Natural killer cell (primary cell): ENCODE measurements around the gene GPR17. TPM values are rescaled to one million over a fixed set of nuclear protein-coding genes. Genes with fewer than 3 reads are reported as not detected.

Experiments
- ATAC-seq, 3 donors: fragments of 150-1000 bp in 2 of 3; fragments of 200-7000 bp in 1 of 3; cut with Tn5 transposase; 1 replicate in 1 of 3; 2 replicates in 2 of 3; pipeline ENCODE4 v1.10.0; 2021; ENCODE audit warnings: mild to moderate bottlenecking in 2 of 3, moderate library complexity in 2 of 3
- DNase-seq, 2 donors: peaks; one replicate each; pipeline versions ENCODE4 v3.0.0 to v3.0.0-alpha.2; 2013 to 2021; ENCODE audit warnings: mixed read lengths in 1 of 2
- H3K27ac ChIP-seq: one replicate; pipeline ENCODE4 v1.5.1; 2013; ENCODE audit warnings: mild to moderate bottlenecking, low read length
- H3K27me3 ChIP-seq: one replicate; pipeline ENCODE4 v1.6.1; 2013; ENCODE audit warnings: low read length; ENCODE audit not compliant: control insufficient read depth, insufficient read depth
- H3K36me3 ChIP-seq: one replicate; pipeline ENCODE4 v1.6.1; 2013; ENCODE audit warnings: low read length; ENCODE audit not compliant: control insufficient read depth, insufficient read depth
- H3K4me1 ChIP-seq: one replicate; pipeline ENCODE4 v1.6.1; 2013; ENCODE audit warnings: low read length; ENCODE audit not compliant: control insufficient read depth, insufficient read depth
- H3K4me3 ChIP-seq: one replicate; pipeline ENCODE4 v1.5.1; 2013; ENCODE audit warnings: low read length
- H3K9me3 ChIP-seq: one replicate; pipeline ENCODE4 v1.6.1; 2013; ENCODE audit warnings: low read length; ENCODE audit not compliant: control insufficient read depth, insufficient read depth
- H3K27ac Mint-ChIP-seq, 2 donors: one replicate each; pipeline ENCODE4 v1.8.0; 2022; ENCODE audit warnings: mild to moderate bottlenecking in 2 of 2, mixed read lengths in 2 of 2, moderate library complexity in 1 of 2
- H3K27me3 Mint-ChIP-seq, 2 donors: one replicate each; pipeline ENCODE4 v1.8.0; 2022; ENCODE audit warnings: low read depth in 2 of 2, mixed read lengths in 2 of 2
- H3K36me3 Mint-ChIP-seq: one replicate; pipeline ENCODE4 v1.8.0; 2022; ENCODE audit warnings: mixed read lengths
- H3K4me1 Mint-ChIP-seq, 2 donors: one replicate each; pipeline ENCODE4 v1.8.0; 2022; ENCODE audit warnings: mixed read lengths in 2 of 2
- H3K4me3 Mint-ChIP-seq: one replicate; pipeline ENCODE4 v1.8.0; 2022; ENCODE audit warnings: mild to moderate bottlenecking, moderate library complexity, mixed read lengths
- H3K9me3 Mint-ChIP-seq, 2 donors: one replicate each; pipeline ENCODE4 v1.8.0; 2022; ENCODE audit warnings: mixed read lengths in 2 of 2
- CTCF ChIP-seq: fragments of 200-600 bp; IDR thresholded peaks from one replicate; pipeline ENCODE4 v1.8.0; 2022; ENCODE audit warnings: antibody characterized with exemption
- WGBS: methylation state at CpG from one replicate; pipeline ENCODE4 v1.1.7; 2013; ENCODE audit warnings: missing lambda C conversion rate; ENCODE audit not compliant: insufficient coverage; 5-methylcytosine and 5-hydroxymethylcytosine counted together
- intact Hi-C: fragments of 100-400 bp; cut with micrococcal nuclease; formaldehyde crosslinking; loops from one replicate; pipeline ENCODE4 v1.14.2; 2022
- total RNA-seq, 4 donors: library from RNA; stranded (reverse); fragments of 120-200 nt in 1 of 4; gene quantifications; one replicate each; pipeline versions ENCODE4 v1.2.3 to v1.2.4, GENCODE V29; 2013 to 2022

Gene GPR17
- total RNA-seq, 3 donors from 2014 or later (not counting 1 experiment from before 2014, with no cell fraction given), result not detected

- Mint-ChIP-seq H3K9me3 (no peaks in the 10 kb centered on the region), H3K4me1 (peaks cover 0 to 8% of the 10 kb centered on the region in 2 donors)
These were observed 6.9 kb downstream of the GPR17 start for GRCh38 chr2:127652786-127653357.

GRCh38 chr2:127653421-127654083, 7.6 kb downstream of the GPR17 start:
- Mint-ChIP-seq H3K9me3 (no peaks in the 10 kb centered on the region), H3K27me3 (peaks cover 0 to 4% of the 10 kb centered on the region in 2 donors), H3K36me3 (no peaks in the 10 kb centered on the region), H3K4me3 (no peak overlapping the region), H3K4me1 (peaks cover 0 to 4% of the 10 kb centered on the region in 2 donors), H3K27ac (no peak overlapping the region)
- ATAC-seq, result no peak
- WGBS, result 69% methylated on average over 16 of the region's 16 CpGs
- no peak for TF ChIP-seq CTCF
- Histone ChIP-seq H3K27ac (no peak overlapping the region), H3K9me3 (no peaks in the 10 kb centered on the region), H3K27me3 (no peaks in the 10 kb centered on the region), H3K36me3 (no peaks in the 10 kb centered on the region), H3K4me3 (no peak overlapping the region), H3K4me1 (peaks cover 11% of the 10 kb centered on the region)
- no peak for DNase-seq
- intact Hi-C loops, result no loop called here

More at GRCh38 chr2:127652786-127653357, 6.9 kb downstream of the GPR17 start:
- Histone ChIP-seq H3K27me3 (no peaks in the 10 kb centered on the region), H3K27ac (no peak overlapping the region), H3K9me3 (no peaks in the 10 kb centered on the region), H3K36me3 (no peaks in the 10 kb centered on the region), H3K4me1 (peaks cover 11% of the 10 kb centered on the region), H3K4me3 (no peak overlapping the region)
- DNase-seq (no peak), ATAC-seq (no peak)
- H3K36me3 Mint-ChIP-seq, result no peaks in the 10 kb centered on the region
- H3K27ac Mint-ChIP-seq, result no peak overlapping the region
- H3K27me3 Mint-ChIP-seq, result peaks cover 0 to 4% of the 10 kb centered on the region in 2 donors
- intact Hi-C loops, result no loop called here
- TF ChIP-seq CTCF, result no peak
- 85% methylated on average over 25 of the region's 25 CpGs for WGBS
- H3K4me3 Mint-ChIP-seq, result no peak overlapping the region

GRCh38 chr2:127654084-127654837, 8.3 kb downstream of the GPR17 start:
- intact Hi-C loops, result no loop called here
- WGBS, result 93% methylated on average over 24 of the region's 24 CpGs
- H3K27me3 Mint-ChIP-seq, result peaks cover 0 to 4% of the 10 kb centered on the region in 2 donors
- no peak for TF ChIP-seq CTCF
- H3K36me3 Mint-ChIP-seq, result no peaks in the 10 kb centered on the region
- Histone ChIP-seq H3K9me3 (no peaks in the 10 kb centered on the region), H3K27ac (no peak overlapping the region), H3K4me1 (peaks cover 8% of the 10 kb centered on the region), H3K27me3 (no peaks in the 10 kb centered on the region), H3K4me3 (no peak overlapping the region), H3K36me3 (no peaks in the 10 kb centered on the region)
- no peak overlapping the region for H3K4me3 Mint-ChIP-seq
- ATAC-seq (no peak), DNase-seq (no peak)
- H3K9me3 Mint-ChIP-seq, result no peaks in the 10 kb centered on the region
- H3K27ac Mint-ChIP-seq, result no peak overlapping the region
- no peaks in the 10 kb centered on the region for H3K4me1 Mint-ChIP-seq
